Prostate gland (tissue), 2 donors: Measurements from ENCODE around the gene CACNA1B.

Experiments used
- POLR2A ChIP-seq: fragments of 450-650 bp; IDR thresholded peaks from one replicate; pipeline ENCODE4 v1.6.1; 2016; ENCODE audit warnings: antibody characterized with exemption, mild to moderate bottlenecking
- TF ChIP-seq, protein P1 (sequence below), 4 experiments: fragments of 200-600 bp in 2 of 4; fragments of 450-650 bp in 2 of 4; sonication (generic) in 2 of 4; IDR thresholded peaks; 1 replicate in 3 of 4; 2 replicates in 1 of 4; pipeline ENCODE4 v1.5.1; 2016 to 2019; ENCODE audit warnings: antibody characterized with exemption in 4 of 4, mild to moderate bottlenecking in 2 of 4, moderate library complexity in 2 of 4

DNA sequence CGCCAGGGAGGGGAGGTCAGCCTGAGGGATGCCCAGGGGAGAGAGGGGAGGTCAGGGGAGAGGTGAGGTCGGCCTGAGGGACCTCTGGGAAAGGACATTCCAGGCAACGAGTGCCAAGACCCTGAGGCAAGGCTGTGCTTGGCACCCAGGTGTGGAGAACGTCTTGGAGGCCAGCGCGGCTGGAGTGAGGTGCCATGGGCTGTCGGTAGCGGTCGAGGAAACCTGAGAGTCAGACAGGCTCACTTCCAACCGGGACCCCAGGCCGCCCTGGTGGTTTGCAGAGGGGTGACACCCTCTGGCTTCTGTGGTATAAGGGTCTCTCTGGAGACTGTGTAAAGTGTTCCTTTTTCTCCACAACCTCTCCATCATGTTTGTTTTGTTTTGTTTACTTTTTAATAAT lies 82.9 kb downstream of the CACNA1B start:
- TF ChIP-seq, protein P1, sequence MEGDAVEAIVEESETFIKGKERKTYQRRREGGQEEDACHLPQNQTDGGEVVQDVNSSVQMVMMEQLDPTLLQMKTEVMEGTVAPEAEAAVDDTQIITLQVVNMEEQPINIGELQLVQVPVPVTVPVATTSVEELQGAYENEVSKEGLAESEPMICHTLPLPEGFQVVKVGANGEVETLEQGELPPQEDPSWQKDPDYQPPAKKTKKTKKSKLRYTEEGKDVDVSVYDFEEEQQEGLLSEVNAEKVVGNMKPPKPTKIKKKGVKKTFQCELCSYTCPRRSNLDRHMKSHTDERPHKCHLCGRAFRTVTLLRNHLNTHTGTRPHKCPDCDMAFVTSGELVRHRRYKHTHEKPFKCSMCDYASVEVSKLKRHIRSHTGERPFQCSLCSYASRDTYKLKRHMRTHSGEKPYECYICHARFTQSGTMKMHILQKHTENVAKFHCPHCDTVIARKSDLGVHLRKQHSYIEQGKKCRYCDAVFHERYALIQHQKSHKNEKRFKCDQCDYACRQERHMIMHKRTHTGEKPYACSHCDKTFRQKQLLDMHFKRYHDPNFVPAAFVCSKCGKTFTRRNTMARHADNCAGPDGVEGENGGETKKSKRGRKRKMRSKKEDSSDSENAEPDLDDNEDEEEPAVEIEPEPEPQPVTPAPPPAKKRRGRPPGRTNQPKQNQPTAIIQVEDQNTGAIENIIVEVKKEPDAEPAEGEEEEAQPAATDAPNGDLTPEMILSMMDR (IDR thresholded peaks at IDR 0.05), result no peak
- no peak for TF ChIP-seq POLR2A
